GM23248 (cell line): ENCODE results near the gene NIBAN1. TPM values are rescaled to one million over a fixed set of nuclear protein-coding genes. Genes with fewer than 3 reads are reported as not detected.

Source experiments
- DNase-seq: peaks from one replicate; pipeline ENCODE4 v3.0.0-alpha.2; 2015
- H2AFZ ChIP-seq: fragments of 200-600 bp; sonication (generic); 2 replicates; pipeline ENCODE4 v1.6.1; 2016; ENCODE audit warnings: antibody characterized with exemption
- H3F3A ChIP-seq: fragments of 200-600 bp; sonication (generic); 2 replicates; pipeline ENCODE4 v1.6.1; 2016; ENCODE audit warnings: mild to moderate bottlenecking, antibody characterized with exemption, mixed run types; ENCODE audit not compliant: insufficient read depth
- H3K27ac ChIP-seq: fragments of 200-600 bp; sonication (generic); 2 replicates; pipeline ENCODE4 v1.5.1; 2016; ENCODE audit warnings: mild to moderate bottlenecking
- H3K27me3 ChIP-seq: fragments of 200-600 bp; sonication (generic); replicated peaks from 2 replicates; pipeline ENCODE4 v1.6.1; 2016; ENCODE audit warnings: mild to moderate bottlenecking; ENCODE audit not compliant: insufficient read depth
- H3K36me3 ChIP-seq: fragments of 200-600 bp; sonication (generic); 2 replicates; pipeline ENCODE4 v1.6.1; 2016; ENCODE audit warnings: low read depth, mild to moderate bottlenecking
- H3K4me1 ChIP-seq: fragments of 200-600 bp; sonication (generic); 2 replicates; pipeline ENCODE4 v1.6.1; 2016; ENCODE audit warnings: mild to moderate bottlenecking; ENCODE audit not compliant: insufficient read depth
- H3K4me2 ChIP-seq: fragments of 200-600 bp; sonication (generic); one replicate; pipeline ENCODE4 v1.6.1; 2016; ENCODE audit warnings: mild to moderate bottlenecking; ENCODE audit not compliant: unreplicated experiment
- H3K4me3 ChIP-seq: fragments of 200-600 bp; sonication (generic); 2 replicates; pipeline ENCODE4 v1.5.1; 2016; ENCODE audit warnings: mild to moderate bottlenecking
- H3K79me2 ChIP-seq: fragments of 200-600 bp; sonication (generic); 2 replicates; pipeline ENCODE4 v1.6.1; 2016; ENCODE audit warnings: mild to moderate bottlenecking; ENCODE audit not compliant: insufficient read depth
- H3K9ac ChIP-seq: fragments of 200-600 bp; sonication (generic); 2 replicates; pipeline ENCODE4 v1.6.1; 2016; ENCODE audit warnings: mild to moderate bottlenecking
- H3K9me2 ChIP-seq: fragments of 200-600 bp; sonication (generic); 2 replicates; pipeline ENCODE4 v1.6.1; 2016; ENCODE audit warnings: mixed run types, mild to moderate bottlenecking, moderate library complexity; ENCODE audit not compliant: insufficient read depth
- H3K9me3 ChIP-seq: fragments of 200-600 bp; sonication (generic); one replicate; pipeline ENCODE4 v1.6.1; 2017; ENCODE audit warnings: low read depth
- H4K20me1 ChIP-seq: fragments of 200-600 bp; sonication (generic); 2 replicates; pipeline ENCODE4 v1.6.0; 2016; ENCODE audit not compliant: insufficient read depth
- EZH2 ChIP-seq: fragments of 200-600 bp; sonication (generic); IDR thresholded peaks from 2 replicates; pipeline ENCODE4 v1.6.1; 2018; ENCODE audit warnings: antibody characterized with exemption, mild to moderate bottlenecking; ENCODE audit not compliant: insufficient read depth, poor library complexity, severe bottlenecking
- EZH2phosphoT487 ChIP-seq: fragments of 200-600 bp; sonication (generic); IDR thresholded peaks from 2 replicates; pipeline ENCODE4 v1.6.1; 2018; ENCODE audit warnings: antibody characterized with exemption, moderate library complexity, mild to moderate bottlenecking, low read depth; ENCODE audit not compliant: insufficient read depth
- WGBS, 2 experiments: methylation state at CpG; one replicate each; pipeline ENCODE4 v1.1.6; 2015 to 2017; ENCODE audit warnings: low lambda C conversion rate in 2 of 2, low coverage in 1 of 2; ENCODE audit errors: missing lambda C conversion rate in 2 of 2; 5-methylcytosine and 5-hydroxymethylcytosine counted together
- in situ Hi-C: fragments of 300-500 bp; cut with MboI; formaldehyde crosslinking; loops from 2 replicates; pipeline ENCODE4 v1.15.0; 2020
- polyA plus RNA-seq: library from polyadenylated mRNA; unstranded; fragments of >200 nt; fragmentation: Nextera tagmentation; extraction: Ambion mirVana; gene quantifications from 2 replicates; pipeline ENCODE4 v1.2.1, GENCODE V29; 2016
- total RNA-seq: library from RNA; depleted of rRNA; stranded (reverse); fragments of >200 nt; shearing (Covaris generic); gene quantifications from 2 replicates; pipeline ENCODE4 v1.2.3, GENCODE V29; 2014

NIBAN1 gene
- total and polyA plus RNA-seq, 2 experiments from 2014 or later = 19.5 to 34.8 TPM

- Histone ChIP-seq H3K27ac (no peak overlapping the region), H3K36me3 (no peaks in the 10 kb centered on the region), H2AFZ (no peak overlapping the region), H3K79me2 (peaks cover 6% of the 10 kb centered on the region; the same call in 1 of the 2 replicates), H3F3A (peaks cover 25% of the 10 kb centered on the region), H4K20me1 (no peaks in the 10 kb centered on the region), H3K4me2 (peak overlapping the region; percentile 40), H3K9me2 (no peaks in the 10 kb centered on the region), H3K9ac (no peak overlapping the region), H3K27me3 (no peaks in the 10 kb centered on the region), H3K9me3 (no peaks in the 10 kb centered on the region), H3K4me3 (peak overlapping the region; percentile 15; the same call in 1 of the 2 replicates), H3K4me1 (peaks cover 39% of the 10 kb centered on the region)
- WGBS, 2 experiments = 30 to 31% methylated on average over 5 of the region's 5 CpGs
- in situ Hi-C loops = no loop called here
- peak; percentile 53 for DNase-seq
- no peak for TF ChIP-seq EZH2phosphoT487
- TF ChIP-seq EZH2 = no peak
Observed at GRCh38 chr1:184970691-184971161, 3.6 kb downstream of the NIBAN1 start.

GRCh38 chr1:184966989-184967388 lies 7.3 kb downstream of the NIBAN1 start:
- Histone ChIP-seq H3F3A (peaks cover 13% of the 10 kb centered on the region), H3K79me2 (peaks cover 6% of the 10 kb centered on the region; the same call in 1 of the 2 replicates), H3K4me1 (peaks cover 29% of the 10 kb centered on the region), H4K20me1 (no peaks in the 10 kb centered on the region), H3K9ac (no peak overlapping the region), H3K4me2 (no peak overlapping the region), H3K4me3 (no peak overlapping the region), H3K9me2 (no peaks in the 10 kb centered on the region), H3K27me3 (no peaks in the 10 kb centered on the region), H3K9me3 (no peaks in the 10 kb centered on the region), H3K36me3 (no peaks in the 10 kb centered on the region), H3K27ac (no peak overlapping the region), H2AFZ (no peak overlapping the region)
- DNase-seq = no peak
- in situ Hi-C loops = no loop called here
- WGBS, 2 experiments = 84 to 85% methylated on average over 2 of the region's 2 CpGs
- TF ChIP-seq EZH2 = no peak
- TF ChIP-seq EZH2phosphoT487 = no peak

GRCh38 chr1:184965944-184966860 lies 8.1 kb downstream of the NIBAN1 start:
- Histone ChIP-seq H3K9ac (no peak overlapping the region), H2AFZ (no peak overlapping the region), H3K27ac (no peak overlapping the region), H3F3A (peaks cover 10% of the 10 kb centered on the region), H3K27me3 (no peaks in the 10 kb centered on the region), H3K79me2 (peaks cover 3% of the 10 kb centered on the region; the same call in 1 of the 2 replicates), H3K36me3 (no peaks in the 10 kb centered on the region), H3K4me1 (peaks cover 21% of the 10 kb centered on the region), H3K4me2 (peak overlapping the region; percentile 18), H3K9me2 (no peaks in the 10 kb centered on the region), H3K9me3 (no peaks in the 10 kb centered on the region), H4K20me1 (no peaks in the 10 kb centered on the region), H3K4me3 (no peak overlapping the region)
- 78 to 86% methylated on average over 4 of the region's 4 CpGs for WGBS, 2 experiments
- in situ Hi-C loops = no loop called here
- DNase-seq = peak; percentile 41
- TF ChIP-seq EZH2 (no peak), EZH2phosphoT487 (no peak)

DNA sequence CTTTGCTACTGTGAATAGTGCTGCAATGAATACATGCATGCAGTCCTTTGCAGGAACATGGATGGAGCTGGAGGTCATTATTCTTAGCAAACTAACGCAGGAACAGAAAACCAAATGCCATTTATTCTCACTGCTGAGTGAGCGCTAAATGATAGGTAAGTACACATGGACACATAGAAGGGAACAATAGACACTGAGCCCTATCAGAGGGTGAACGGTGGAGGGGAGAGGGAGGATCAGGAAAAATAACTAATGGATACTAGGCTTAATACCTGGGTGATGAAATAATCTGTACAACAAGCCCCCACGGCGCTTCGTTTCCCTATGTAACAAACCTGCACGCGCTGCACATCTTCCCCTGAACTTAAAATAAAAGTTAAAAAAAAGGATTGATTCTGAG lies 8.9 kb downstream of the NIBAN1 start:
- DNase-seq = no peak
- Histone ChIP-seq H3K4me2 (peak overlapping the region; percentile 18), H3K9me3 (no peaks in the 10 kb centered on the region), H3K36me3 (no peaks in the 10 kb centered on the region), H3K4me1 (peaks cover 14% of the 10 kb centered on the region), H3K27me3 (no peaks in the 10 kb centered on the region), H3K9me2 (no peaks in the 10 kb centered on the region), H3F3A (peaks cover 4% of the 10 kb centered on the region), H3K4me3 (no peak overlapping the region), H3K27ac (no peak overlapping the region), H3K79me2 (no peaks in the 10 kb centered on the region), H4K20me1 (no peaks in the 10 kb centered on the region), H2AFZ (no peak overlapping the region), H3K9ac (no peak overlapping the region)
- WGBS, 2 experiments = 97 to 98% methylated on average over 8 of the region's 8 CpGs
- TF ChIP-seq EZH2 (no peak), EZH2phosphoT487 (no peak)
- in situ Hi-C loops = no loop called here
